ENCODE results near the gene VMP1. TPM values are rescaled to one million over a fixed set of nuclear protein-coding genes. Genes with fewer than 3 reads are reported as not detected.
A peak's percentile ranks its signal among the peaks of the same experiment; 100 is the strongest.
"Not testable (repeated sequence)": the region's sequence is repeated elsewhere in the genome, so short reads cannot be mapped to it uniquely, and the experiment has no call there.

VMP1 gene
- polyA plus RNA-seq, 1 experiment, result 105 TPM

DNA sequence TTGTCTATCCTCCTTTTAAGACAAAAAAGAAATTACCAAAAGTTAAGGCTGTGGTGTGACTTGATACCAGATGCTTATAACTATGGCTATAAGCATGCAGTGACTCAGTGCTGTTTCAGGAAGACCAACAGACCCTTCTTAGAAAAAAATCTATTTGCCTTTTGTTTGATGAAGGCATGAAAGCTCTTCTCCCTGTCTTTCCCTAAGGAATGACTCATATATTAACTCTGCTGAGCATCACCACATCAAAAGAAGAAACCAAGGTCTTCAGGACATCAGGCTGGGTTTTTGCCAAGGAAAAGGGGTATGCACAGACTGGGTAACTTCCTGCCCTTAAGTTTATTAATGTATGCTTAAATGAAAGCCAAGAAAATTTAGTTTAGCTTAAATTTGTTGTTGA lies 47.1 kb downstream of the VMP1 start:
- CTCF ChIA-PET, result interaction anchor here (0.8 to 3.6 kb wide), 13 partner anchors 13 to 160 kb away, joined by 3 to 21 read pairs (median 4); no protein-coding TSS in a partner anchor
- Histone ChIP-seq H3K4me3 (ENCODE audit: low read depth, low read length) (no peak overlapping the region), H3K36me3 (ENCODE audit: control insufficient read depth, insufficient read depth, low read length) (no peaks in the 10 kb centered on the region), H3K27me3 (ENCODE audit: control insufficient read depth, insufficient read depth, low read length) (no peaks in the 10 kb centered on the region)
- TF ChIP-seq, protein P1, sequence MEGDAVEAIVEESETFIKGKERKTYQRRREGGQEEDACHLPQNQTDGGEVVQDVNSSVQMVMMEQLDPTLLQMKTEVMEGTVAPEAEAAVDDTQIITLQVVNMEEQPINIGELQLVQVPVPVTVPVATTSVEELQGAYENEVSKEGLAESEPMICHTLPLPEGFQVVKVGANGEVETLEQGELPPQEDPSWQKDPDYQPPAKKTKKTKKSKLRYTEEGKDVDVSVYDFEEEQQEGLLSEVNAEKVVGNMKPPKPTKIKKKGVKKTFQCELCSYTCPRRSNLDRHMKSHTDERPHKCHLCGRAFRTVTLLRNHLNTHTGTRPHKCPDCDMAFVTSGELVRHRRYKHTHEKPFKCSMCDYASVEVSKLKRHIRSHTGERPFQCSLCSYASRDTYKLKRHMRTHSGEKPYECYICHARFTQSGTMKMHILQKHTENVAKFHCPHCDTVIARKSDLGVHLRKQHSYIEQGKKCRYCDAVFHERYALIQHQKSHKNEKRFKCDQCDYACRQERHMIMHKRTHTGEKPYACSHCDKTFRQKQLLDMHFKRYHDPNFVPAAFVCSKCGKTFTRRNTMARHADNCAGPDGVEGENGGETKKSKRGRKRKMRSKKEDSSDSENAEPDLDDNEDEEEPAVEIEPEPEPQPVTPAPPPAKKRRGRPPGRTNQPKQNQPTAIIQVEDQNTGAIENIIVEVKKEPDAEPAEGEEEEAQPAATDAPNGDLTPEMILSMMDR (IDR thresholded peaks at IDR 0.05; ENCODE audit: insufficient read depth, low read depth, low read length), result no peak
- POLR2A ChIA-PET, result interaction anchor here (0.5 to 3.8 kb wide), 8 partner anchors 20 to 94 kb away, joined by 3 to 45 read pairs (median 11); no protein-coding TSS in a partner anchor
- DNase-seq (ENCODE audit: low read depth), result peak; percentile 77

DNA sequence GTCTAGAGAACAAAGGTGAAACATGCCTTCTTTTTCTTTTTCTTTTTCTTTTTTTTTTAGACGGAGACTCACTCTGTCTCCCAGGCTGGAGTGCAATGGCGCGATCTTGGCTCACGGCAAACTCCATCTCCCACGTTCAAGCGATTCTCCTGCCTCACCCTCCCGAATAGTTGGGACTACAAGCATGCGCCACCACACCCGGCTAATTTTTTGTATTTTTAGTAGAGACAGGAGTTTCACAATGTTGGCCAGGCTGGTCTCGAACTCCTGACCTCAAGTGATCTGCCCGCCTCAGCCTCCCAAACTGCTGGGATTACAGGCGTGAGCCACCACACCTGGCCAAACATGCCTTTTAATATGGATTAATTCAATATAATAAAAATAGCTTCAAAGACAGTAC lies 47.6 kb downstream of the VMP1 start:
- DNase-seq (ENCODE audit: low read depth); H3K27me3 ChIP-seq (ENCODE audit: control insufficient read depth, insufficient read depth, low read length); H3K36me3 ChIP-seq (ENCODE audit: control insufficient read depth, insufficient read depth, low read length); H3K4me3 ChIP-seq (ENCODE audit: low read depth, low read length): not testable (repeated sequence)
- ChIA-PET POLR2A (interaction anchor here (2.0 to 3.8 kb wide), 4 partner anchors 83 to 91 kb away, joined by 8 to 45 read pairs (median 30); no protein-coding TSS in a partner anchor), CTCF (interaction anchor here (0.8 to 3.6 kb wide), 7 partner anchors 20 to 159 kb away, joined by 3 to 21 read pairs (median 3); no protein-coding TSS in a partner anchor)

DNA sequence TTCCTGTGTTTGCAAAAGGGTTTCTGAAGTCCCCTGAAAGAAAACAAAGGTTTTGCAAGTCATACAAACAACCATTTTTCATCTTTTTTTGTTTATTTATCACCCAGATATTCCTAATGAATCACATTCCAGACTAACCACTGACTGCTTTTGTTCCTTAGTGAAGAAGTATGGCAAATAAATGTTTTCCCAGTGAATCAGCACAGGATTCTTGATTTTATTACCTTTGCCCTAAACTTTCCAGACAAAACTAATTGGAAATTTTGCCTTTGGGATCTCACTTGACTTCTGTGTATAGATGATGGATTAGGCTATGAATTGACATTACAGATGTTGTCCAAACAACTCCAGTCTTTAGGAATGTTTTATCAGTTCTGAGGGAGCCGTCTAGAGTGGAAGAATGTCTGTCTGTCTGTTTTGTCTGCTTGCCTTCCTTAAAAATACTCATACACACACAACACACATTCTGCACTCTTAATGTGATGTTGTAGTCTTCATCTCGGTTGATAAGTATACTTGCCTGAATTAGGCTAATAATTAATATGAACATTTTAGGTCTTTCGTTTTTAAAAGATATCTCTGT lies 48.9 kb downstream of the VMP1 start:
- CTCF ChIA-PET, result no interaction called here
- peak; percentile 91 for DNase-seq (ENCODE audit: low read depth)
- TF ChIP-seq, protein P1 (IDR thresholded peaks at IDR 0.05; ENCODE audit: insufficient read depth, low read depth, low read length), result no peak
- H3K27me3 ChIP-seq (ENCODE audit: control insufficient read depth, insufficient read depth, low read length), result no peaks in the 10 kb centered on the region
- no peak overlapping the region for H3K4me3 ChIP-seq (ENCODE audit: low read depth, low read length)
- POLR2A ChIA-PET, result no interaction called here
- no peaks in the 10 kb centered on the region for H3K36me3 ChIP-seq (ENCODE audit: control insufficient read depth, insufficient read depth, low read length)

DNA sequence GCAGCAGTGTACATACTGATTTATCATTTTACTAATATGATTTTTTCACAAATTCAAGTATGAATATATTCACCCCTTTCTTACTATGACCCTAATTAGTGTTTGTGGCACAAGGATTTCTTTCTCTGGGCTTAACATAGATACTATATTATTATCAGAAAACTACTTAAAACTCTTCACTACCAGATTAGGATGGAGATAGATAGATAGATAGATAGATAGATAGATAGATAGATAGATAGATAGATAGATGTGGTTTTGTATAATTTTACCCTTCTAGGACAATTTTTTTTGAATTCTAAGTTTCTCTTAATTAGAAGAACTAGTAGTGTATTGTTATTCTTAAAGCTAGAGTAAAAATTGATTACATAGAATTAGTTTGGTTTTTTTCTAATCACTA lies 49.6 kb downstream of the VMP1 start:
- Histone ChIP-seq H3K36me3 (ENCODE audit: control insufficient read depth, insufficient read depth, low read length) (no peaks in the 10 kb centered on the region), H3K4me3 (ENCODE audit: low read depth, low read length) (no peak overlapping the region), H3K27me3 (ENCODE audit: control insufficient read depth, insufficient read depth, low read length) (no peaks in the 10 kb centered on the region)
- ChIA-PET POLR2A (interaction anchor here (0.6 to 1.1 kb wide), 2 partner anchors 83 to 87 kb away, joined by 4 to 6 read pairs; no protein-coding TSS in a partner anchor), CTCF (no interaction called here)
- TF ChIP-seq, protein P1 (IDR thresholded peaks at IDR 0.05; ENCODE audit: insufficient read depth, low read depth, low read length), result no peak
- DNase-seq (ENCODE audit: low read depth), result no peak

DNA sequence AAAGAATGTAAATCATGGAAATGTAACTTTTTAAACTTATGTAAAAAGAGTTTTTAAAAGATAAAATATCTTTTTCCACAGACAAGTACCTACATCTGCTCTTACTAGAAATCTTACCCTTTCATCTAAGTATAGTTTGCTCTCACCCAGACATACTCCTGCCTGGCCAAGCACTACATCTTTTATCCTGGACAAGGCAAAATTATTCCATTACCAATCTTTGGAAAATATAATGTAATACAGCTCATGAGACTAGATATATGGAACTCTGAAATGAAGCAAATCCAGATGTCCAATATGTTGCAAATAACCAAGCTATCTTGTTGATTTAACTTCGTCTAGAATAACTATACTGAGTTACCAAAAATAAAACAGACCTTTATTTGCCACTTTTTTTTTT lies 50.0 kb downstream of the VMP1 start:
- CTCF ChIA-PET, result no interaction called here
- TF ChIP-seq, protein P1 (IDR thresholded peaks at IDR 0.05; ENCODE audit: insufficient read depth, low read depth, low read length), result no peak

More for the DNA sequence above, 50.0 kb downstream of the VMP1 start:
- DNase-seq (ENCODE audit: low read depth), result no peak
- Histone ChIP-seq H3K4me3 (ENCODE audit: low read depth, low read length) (no peak overlapping the region), H3K36me3 (ENCODE audit: control insufficient read depth, insufficient read depth, low read length) (no peaks in the 10 kb centered on the region), H3K27me3 (ENCODE audit: control insufficient read depth, insufficient read depth, low read length) (no peaks in the 10 kb centered on the region)
- POLR2A ChIA-PET, result interaction anchor here (0.6 to 1.1 kb wide), 2 partner anchors 83 to 86 kb away, joined by 4 to 6 read pairs; no protein-coding TSS in a partner anchor
